HEK293T (cell line): Measurements from ENCODE around the gene FOCAD.

Experiments
- ARNT ChIP-seq: fragments of 450-650 bp; IDR thresholded peaks from 2 replicates; pipeline ENCODE4 v1.6.1; 2017; ENCODE audit warnings: mild to moderate bottlenecking
- ELF4 ChIP-seq: fragments of 450-650 bp; IDR thresholded peaks from 2 replicates; pipeline ENCODE4 v1.6.1; 2017; ENCODE audit warnings: antibody characterized with exemption
- FOXA1 ChIP-seq: fragments of 450-650 bp; IDR thresholded peaks from 2 replicates; pipeline ENCODE4 v1.6.1; 2016; ENCODE audit warnings: mild to moderate bottlenecking
- FOXK2 ChIP-seq: fragments of 450-650 bp; IDR thresholded peaks from 2 replicates; pipeline ENCODE4 v1.6.1; 2016; ENCODE audit warnings: mild to moderate bottlenecking
- FOXM1 ChIP-seq: fragments of 450-650 bp; IDR thresholded peaks from 2 replicates; pipeline ENCODE4 v1.6.1; 2017; ENCODE audit warnings: mild to moderate bottlenecking, borderline replicate concordance
- TARDBP ChIP-seq: fragments of 450-650 bp; IDR thresholded peaks from 2 replicates; pipeline ENCODE4 v1.6.1; 2016
- ZNF384 ChIP-seq: fragments of 450-650 bp; IDR thresholded peaks from 2 replicates; pipeline ENCODE4 v1.6.1; 2016

DNA sequence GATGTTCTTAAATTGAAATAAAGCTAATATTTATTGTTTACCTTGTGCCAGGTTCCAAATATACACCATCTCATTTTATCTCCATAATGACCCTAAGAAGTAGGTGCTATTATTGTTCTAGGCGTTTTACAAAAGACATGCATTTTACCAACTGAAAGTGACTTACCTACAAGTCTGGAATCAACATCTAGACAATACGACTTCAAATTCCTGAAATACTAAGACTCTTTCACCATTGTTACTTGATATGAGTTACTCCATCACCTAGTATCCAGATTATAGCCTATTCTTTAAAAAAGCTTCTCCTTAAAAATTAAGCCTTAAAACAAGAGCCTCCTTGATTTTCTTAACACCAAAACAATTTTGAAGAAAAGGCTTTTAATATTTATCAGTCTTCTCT lies 334.1 kb downstream of the FOCAD start:
- no peak for TF ChIP-seq ARNT
- no peak for TF ChIP-seq ELF4
- TF ChIP-seq FOXK2: no peak
- no peak for TF ChIP-seq FOXA1
- no peak for TF ChIP-seq FOXM1
- no peak for TF ChIP-seq ZNF384
- no peak for TF ChIP-seq TARDBP
